Uterus (tissue), 2 donors: Measurements from ENCODE around the gene FAM114A1.

ENCODE experiments used
- POLR2A ChIP-seq, 2 donors: fragments of 450-650 bp; IDR thresholded peaks; one replicate each; pipeline ENCODE4 v1.6.1; 2016; ENCODE audit warnings: antibody characterized with exemption in 2 of 2, mild to moderate bottlenecking in 1 of 2, moderate library complexity in 1 of 2
- TF ChIP-seq, protein P1 (sequence below), 4 experiments: fragments of 200-600 bp in 2 of 4; fragments of 450-650 bp in 2 of 4; sonication (generic) in 2 of 4; IDR thresholded peaks; one replicate each; pipeline ENCODE4 v1.5.1; 2016 to 2019; ENCODE audit warnings: antibody characterized with exemption in 4 of 4, mild to moderate bottlenecking in 2 of 4, moderate library complexity in 1 of 4

DNA sequence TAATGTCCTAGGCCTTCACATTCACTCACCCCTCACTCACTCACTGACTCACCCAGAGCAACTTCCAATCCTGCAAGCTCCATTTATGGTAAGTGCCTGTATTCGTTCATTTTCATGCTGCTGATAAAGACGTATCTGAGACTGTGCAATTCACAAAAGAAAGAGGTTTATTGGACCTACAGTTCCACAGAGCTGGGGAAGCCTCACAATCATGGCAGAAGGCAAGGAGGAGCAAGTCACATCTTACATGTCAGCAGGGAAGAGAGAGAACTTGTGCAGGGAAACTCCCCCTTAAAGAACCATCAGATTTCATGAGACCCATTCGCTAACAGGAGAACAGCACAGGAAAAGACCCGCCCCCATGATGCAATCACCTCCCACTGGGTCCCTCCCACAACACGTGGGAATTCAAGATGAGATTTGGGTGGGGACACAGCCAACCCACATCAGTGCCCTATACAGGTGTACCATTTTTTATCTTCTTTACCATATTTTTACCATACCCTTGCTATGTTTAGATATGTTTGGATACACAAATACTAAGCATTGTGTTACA is 44.8 kb upstream of the FAM114A1 start:
- TF ChIP-seq, protein P1, sequence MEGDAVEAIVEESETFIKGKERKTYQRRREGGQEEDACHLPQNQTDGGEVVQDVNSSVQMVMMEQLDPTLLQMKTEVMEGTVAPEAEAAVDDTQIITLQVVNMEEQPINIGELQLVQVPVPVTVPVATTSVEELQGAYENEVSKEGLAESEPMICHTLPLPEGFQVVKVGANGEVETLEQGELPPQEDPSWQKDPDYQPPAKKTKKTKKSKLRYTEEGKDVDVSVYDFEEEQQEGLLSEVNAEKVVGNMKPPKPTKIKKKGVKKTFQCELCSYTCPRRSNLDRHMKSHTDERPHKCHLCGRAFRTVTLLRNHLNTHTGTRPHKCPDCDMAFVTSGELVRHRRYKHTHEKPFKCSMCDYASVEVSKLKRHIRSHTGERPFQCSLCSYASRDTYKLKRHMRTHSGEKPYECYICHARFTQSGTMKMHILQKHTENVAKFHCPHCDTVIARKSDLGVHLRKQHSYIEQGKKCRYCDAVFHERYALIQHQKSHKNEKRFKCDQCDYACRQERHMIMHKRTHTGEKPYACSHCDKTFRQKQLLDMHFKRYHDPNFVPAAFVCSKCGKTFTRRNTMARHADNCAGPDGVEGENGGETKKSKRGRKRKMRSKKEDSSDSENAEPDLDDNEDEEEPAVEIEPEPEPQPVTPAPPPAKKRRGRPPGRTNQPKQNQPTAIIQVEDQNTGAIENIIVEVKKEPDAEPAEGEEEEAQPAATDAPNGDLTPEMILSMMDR (IDR thresholded peaks at IDR 0.05): no peak
- no peak for TF ChIP-seq POLR2A (IDR thresholded peaks at IDR 0.05)
